Measurements from ENCODE around the gene SERPINH1.
A peak's percentile ranks its signal among the peaks of the same experiment; 100 is the strongest.

SERPINH1 gene

GRCh38 chr11:75557666-75558494, 4.2 kb upstream of the SERPINH1 start:
- DNase-seq: no peak

- DNase-seq: no peak
These were observed 2.9 kb upstream of the SERPINH1 start for GRCh38 chr11:75558939-75559843.

GRCh38 chr11:75560644-75561043, 1.4 kb upstream of the SERPINH1 start:
- DNase-seq: no peak

GRCh38 chr11:75561426-75562047, 516 bp upstream of the SERPINH1 start:
- no peak for DNase-seq

- DNase-seq: no peak
These were observed 907 bp downstream of the SERPINH1 start for GRCh38 chr11:75562836-75563484.

- no peak for DNase-seq
These were observed 1.5 kb downstream of the SERPINH1 start for GRCh38 chr11:75563501-75563977.

- DNase-seq: no peak
These were observed 2.0 kb downstream of the SERPINH1 start for GRCh38 chr11:75563978-75564552.

GRCh38 chr11:75565221-75565814, 3.3 kb downstream of the SERPINH1 start:
- DNase-seq: no peak

GRCh38 chr11:75565916-75566762, 4.1 kb downstream of the SERPINH1 start:
- DNase-seq: no peak

GRCh38 chr11:75566763-75567279, 4.8 kb downstream of the SERPINH1 start:
- DNase-seq: no peak

GRCh38 chr11:75567971-75568370, 5.9 kb downstream of the SERPINH1 start:
- DNase-seq: no peak

- DNase-seq: no peak
These were observed 6.7 kb downstream of the SERPINH1 start for GRCh38 chr11:75568616-75569219.

- no peak for DNase-seq
These were observed 8.6 kb downstream of the SERPINH1 start for GRCh38 chr11:75570559-75571139.

GRCh38 chr11:75571625-75572024, 9.6 kb downstream of the SERPINH1 start:
- no peak for DNase-seq

GRCh38 chr11:75572744-75573143, 10.7 kb downstream of the SERPINH1 start:
- DNase-seq: no peak

GRCh38 chr11:75574698-75575602, 12.9 kb downstream of the SERPINH1 start:
- no peak for DNase-seq

GRCh38 chr11:75576017-75576416, 14.0 kb downstream of the SERPINH1 start:
- DNase-seq: peak; percentile 55 to 70

GRCh38 chr11:75576499-75576918, 14.5 kb downstream of the SERPINH1 start:
- no peak for DNase-seq

GRCh38 chr11:75577207-75577606, 15.2 kb downstream of the SERPINH1 start:
- no peak for DNase-seq
